Measurements from ENCODE around the gene SLC12A4. TPM values are rescaled to one million over a fixed set of nuclear protein-coding genes. Genes with fewer than 3 reads are reported as not detected.

SLC12A4 gene
- total and polyA plus RNA-seq, 2 of the 13 experiments (the other 11 are each of a cell fraction or from before 2014, with no cell fraction given) = 65.1 to 84.3 TPM

DNA sequence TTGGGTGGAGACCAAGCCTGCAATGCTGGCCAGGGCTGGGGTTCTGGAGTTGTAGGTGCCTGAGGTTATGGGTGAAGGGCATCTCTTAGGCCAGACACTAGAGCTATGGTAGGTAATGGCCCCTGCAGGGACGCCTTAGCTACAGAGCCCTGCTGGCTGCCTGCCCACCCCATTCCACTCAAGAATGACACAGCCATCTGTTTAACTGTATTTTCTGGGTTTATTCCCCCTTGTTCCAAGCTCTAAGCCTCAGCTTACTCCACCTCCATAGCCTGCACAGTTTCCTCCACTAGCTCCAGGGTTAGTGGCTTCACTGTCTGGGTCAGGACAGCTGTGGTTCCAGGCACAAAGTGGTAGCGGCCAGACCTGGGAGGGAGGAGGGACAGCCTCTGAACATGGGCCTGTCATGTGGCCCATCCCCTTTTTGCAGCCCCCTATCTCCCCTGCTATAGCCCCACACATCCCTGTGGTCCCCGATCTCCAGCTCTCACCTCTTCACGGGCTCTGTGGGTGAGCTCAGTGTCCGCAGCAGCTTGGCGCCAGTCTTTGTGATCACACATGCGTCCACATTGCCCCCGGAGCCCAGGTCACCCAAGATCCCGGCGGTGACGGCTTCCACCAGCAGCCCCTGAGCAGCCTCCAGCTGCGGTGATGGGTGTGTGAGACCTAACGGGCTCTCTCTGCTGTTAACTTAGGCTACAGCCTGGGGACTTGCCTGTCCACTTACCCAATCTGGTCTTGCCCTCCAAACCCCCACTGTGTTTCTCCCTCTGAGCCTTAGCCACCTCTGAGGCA lies 33.9 kb downstream of the SLC12A4 start:
- peak overlapping the region; percentile 67 for H3K9ac ChIP-seq (ENCODE audit: insufficient read depth, low read depth, low read length)
- in situ Hi-C loops (cut with HindIII; ENCODE audit: extremely low pct_ligation_motif_present, low pct_unique_long_range_greater_than_20kb) = loop anchor here (10.0 kb wide), 1 partner anchor 270 kb away; the partner anchor contains the start of genes ACD, C16orf86, ENKD1 and PARD6A
- CTCF ChIA-PET (ENCODE audit: low intra/inter-chr PET ratio, low total read pairs) = interaction anchor here (2.4 kb wide), 1 partner anchor 118 kb away, joined by 6 read pairs; no protein-coding TSS in a partner anchor
- intact Hi-C loops (cut with micrococcal nuclease; ENCODE audit: unreplicated experiment) = loop anchor here (1.0 kb wide), 2 partner anchors 9 to 106 kb away; no protein-coding TSS in a partner anchor
- FAIRE-seq (no peak), ATAC-seq (peak; percentile 3), DNase-seq (ENCODE audit: low spot score) (no peak)
- no peaks in the 10 kb centered on the region; a peak in 1 of 5 replicates for H3K27me3 ChIP-seq (ENCODE audit: control insufficient read depth in 1 of 2, insufficient read depth in 2 of 2, low read length in 2 of 2)
- no TSS peak for BruUV-seq (replicated peaks)
- peaks cover 30% of the 10 kb centered on the region for H3K4me1 ChIP-seq (ENCODE audit: insufficient read depth, low read length)
- H3K4me2 ChIP-seq (ENCODE audit: low read depth, low read length) = peak overlapping the region; percentile 99
- no peak overlapping the region for H2AFZ ChIP-seq (ENCODE audit: low read length)
- peaks cover 24% of the 10 kb centered on the region for H3K79me2 ChIP-seq (ENCODE audit: insufficient read depth, low read length)
- peak overlapping the region; percentile 86 to 97 (median 97) for H3K4me3 ChIP-seq (replicated peaks in 1 of 3; ENCODE audit: insufficient read depth in 1 of 3, low read depth in 2 of 3, low read length in 3 of 3)
- 50% methylated on average over 5 of the region's 13 CpGs for WGBS (ENCODE audit: low lambda C conversion rate)
- peaks cover 6 to 11% of the 10 kb centered on the region in 2 experiments; a peak in 2 of 5 replicates for H3K36me3 ChIP-seq (replicated peaks in 1 of 2; ENCODE audit: control insufficient read depth in 1 of 2, insufficient read depth in 2 of 2, low read length in 2 of 2)
- no peaks in the 10 kb centered on the region for H3K9me3 ChIP-seq (ENCODE audit: low read length)
- H4K20me1 ChIP-seq (ENCODE audit: insufficient read depth, low read length) = no peaks in the 10 kb centered on the region
- peak overlapping the region; percentile 35 for H3K27ac ChIP-seq (ENCODE audit: extremely low read length, insufficient read depth, low read length)
- POLR2A ChIA-PET = interaction anchor here (0.6 to 4.6 kb wide), 14 partner anchors 9 to 145 kb away, joined by 3 to 40 read pairs (median 8); partner anchors contain the start of genes LCAT, PSKH1, RANBP10 and TSNAXIP1
- TF ChIP-seq, protein P1, sequence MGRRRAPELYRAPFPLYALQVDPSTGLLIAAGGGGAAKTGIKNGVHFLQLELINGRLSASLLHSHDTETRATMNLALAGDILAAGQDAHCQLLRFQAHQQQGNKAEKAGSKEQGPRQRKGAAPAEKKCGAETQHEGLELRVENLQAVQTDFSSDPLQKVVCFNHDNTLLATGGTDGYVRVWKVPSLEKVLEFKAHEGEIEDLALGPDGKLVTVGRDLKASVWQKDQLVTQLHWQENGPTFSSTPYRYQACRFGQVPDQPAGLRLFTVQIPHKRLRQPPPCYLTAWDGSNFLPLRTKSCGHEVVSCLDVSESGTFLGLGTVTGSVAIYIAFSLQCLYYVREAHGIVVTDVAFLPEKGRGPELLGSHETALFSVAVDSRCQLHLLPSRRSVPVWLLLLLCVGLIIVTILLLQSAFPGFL (CRISPR knock-in tag; IDR thresholded peaks at IDR 0.05) = no peak
- TF ChIP-seq ZSCAN31 (CRISPR knock-in tag; IDR thresholded peaks at IDR 0.05; ENCODE audit: low read depth) (0 out of 2 replicates have a peak, but pooled peaks have one; percentile 30), NCOA1 (CRISPR knock-in tag; IDR thresholded peaks at IDR 0.05) (0 out of 2 replicates have a peak, but pooled peaks have one; percentile 13), JARID2 (CRISPR knock-in tag; IDR thresholded peaks at IDR 0.05; ENCODE audit: insufficient replicate concordance) (peak; percentile 33), ZNF34 (CRISPR knock-in tag; IDR thresholded peaks at IDR 0.05; ENCODE audit: borderline replicate concordance) (no peak), ZNF30 (CRISPR knock-in tag; IDR thresholded peaks at IDR 0.05) (0 out of 2 replicates have a peak, but pooled peaks have one; percentile 52), ZNF225 (CRISPR knock-in tag; IDR thresholded peaks at IDR 0.05) (peak; percentile 68; the same call in 1 of the 2 replicates), ZNF605 (CRISPR knock-in tag; IDR thresholded peaks at IDR 0.05) (peak; percentile 7; the same call in 1 of the 2 replicates), KDM5B (CRISPR knock-in tag; IDR thresholded peaks at IDR 0.05; ENCODE audit: borderline replicate concordance) (peak; percentile 22; the same call in 1 of the 2 replicates), RBM22 (optimal IDR thresholded peaks at IDR 0.05; ENCODE audit: low read length) (peak; percentile 56), POLR2G (IDR thresholded peaks at IDR 0.05; ENCODE audit: low read depth, low read length) (peak; percentile 53), ZNF777 (CRISPR knock-in tag; IDR thresholded peaks at IDR 0.05) (peak; percentile 6; the same call in 1 of the 2 replicates), KLF13 (CRISPR knock-in tag; IDR thresholded peaks at IDR 0.05) (no peak), ZNF354B (CRISPR knock-in tag; IDR thresholded peaks at IDR 0.05) (no peak), KAT2B (IDR thresholded peaks at IDR 0.05; ENCODE audit: borderline replicate concordance, low read depth, low read length) (no peak), ZNF629 (CRISPR knock-in tag; conservative IDR thresholded peaks at IDR 0.05) (no peak), ZNF674 (CRISPR knock-in tag; IDR thresholded peaks at IDR 0.05; ENCODE audit: low read depth) (0 out of 2 replicates have a peak, but pooled peaks have one; percentile 65)
- TF ChIP-seq, protein P2, sequence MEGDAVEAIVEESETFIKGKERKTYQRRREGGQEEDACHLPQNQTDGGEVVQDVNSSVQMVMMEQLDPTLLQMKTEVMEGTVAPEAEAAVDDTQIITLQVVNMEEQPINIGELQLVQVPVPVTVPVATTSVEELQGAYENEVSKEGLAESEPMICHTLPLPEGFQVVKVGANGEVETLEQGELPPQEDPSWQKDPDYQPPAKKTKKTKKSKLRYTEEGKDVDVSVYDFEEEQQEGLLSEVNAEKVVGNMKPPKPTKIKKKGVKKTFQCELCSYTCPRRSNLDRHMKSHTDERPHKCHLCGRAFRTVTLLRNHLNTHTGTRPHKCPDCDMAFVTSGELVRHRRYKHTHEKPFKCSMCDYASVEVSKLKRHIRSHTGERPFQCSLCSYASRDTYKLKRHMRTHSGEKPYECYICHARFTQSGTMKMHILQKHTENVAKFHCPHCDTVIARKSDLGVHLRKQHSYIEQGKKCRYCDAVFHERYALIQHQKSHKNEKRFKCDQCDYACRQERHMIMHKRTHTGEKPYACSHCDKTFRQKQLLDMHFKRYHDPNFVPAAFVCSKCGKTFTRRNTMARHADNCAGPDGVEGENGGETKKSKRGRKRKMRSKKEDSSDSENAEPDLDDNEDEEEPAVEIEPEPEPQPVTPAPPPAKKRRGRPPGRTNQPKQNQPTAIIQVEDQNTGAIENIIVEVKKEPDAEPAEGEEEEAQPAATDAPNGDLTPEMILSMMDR (CRISPR knock-in tag; IDR thresholded peaks at IDR 0.05) = 0 out of 2 replicates have a peak, but pooled peaks have one; percentile 6
- TF ChIP-seq, protein P3, sequence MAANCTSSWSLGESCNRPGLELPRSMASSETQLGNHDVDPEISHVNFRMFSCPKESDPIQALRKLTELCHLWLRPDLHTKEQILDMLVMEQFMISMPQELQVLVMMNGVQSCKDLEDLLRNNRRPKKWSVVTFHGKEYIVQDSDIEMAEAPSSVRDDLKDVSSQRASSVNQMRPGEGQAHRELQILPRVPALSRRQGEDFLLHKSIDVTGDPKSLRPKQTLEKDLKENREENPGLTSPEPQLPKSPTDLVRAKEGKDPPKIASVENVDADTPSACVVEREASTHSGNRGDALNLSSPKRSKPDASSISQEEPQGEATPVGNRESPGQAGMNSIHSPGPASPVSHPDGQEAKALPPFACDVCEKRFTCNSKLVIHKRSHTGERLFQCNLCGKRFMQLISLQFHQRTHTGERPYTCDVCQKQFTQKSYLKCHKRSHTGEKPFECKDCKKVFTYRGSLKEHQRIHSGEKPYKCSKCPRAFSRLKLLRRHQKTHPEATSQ (CRISPR knock-in tag; IDR thresholded peaks at IDR 0.05; ENCODE audit: borderline replicate concordance) = 0 out of 2 replicates have a peak, but pooled peaks have one; percentile 45
